SK-N-SH (cell line): ENCODE measurements around the gene LARP1. TPM values are rescaled to one million over a fixed set of nuclear protein-coding genes. Genes with fewer than 3 reads are reported as not detected.

Experiments
- CTCF ChIA-PET: fragments of 300-600, 350-600 bp; formaldehyde crosslinking; extraction: SDS; loops from one replicate; lab custom pipeline; 2021; lab: Yijun Ruan, JAX
- POLR2A ChIA-PET: fragments of 350-600 bp; sonication (Branson Sonifier 250); formaldehyde crosslinking; extraction: SDS; loops from one replicate; lab custom pipeline; 2020; ENCODE audit warnings: antibody characterized with exemption, inconsistent platforms; lab: Yijun Ruan, JAX
- DNase-seq: peaks from one replicate; pipeline ENCODE4 v3.0.0; 2012
- H2AFZ ChIP-seq: fragments of 200-600 bp; sonication (generic); 2 replicates; pipeline ENCODE4 v1.8.1; 2016; ENCODE audit warnings: antibody characterized with exemption, mild to moderate bottlenecking, low read depth
- H3F3A ChIP-seq: fragments of 200-600 bp; sonication (generic); replicated peaks from 2 replicates; pipeline ENCODE3; 2016; ENCODE audit warnings: antibody characterized with exemption, mild to moderate bottlenecking; ENCODE audit not compliant: insufficient read depth
- H3K27ac ChIP-seq, 2 experiments: fragments of 200-500 bp in 1 of 2; fragments of 200-600 bp in 1 of 2; sonication (Bioruptor generic) in 1 of 2; sonication (generic), shearing (Covaris generic) in 1 of 2; 2 replicates each; pipeline versions ENCODE4 v1.5.1 to v1.6.1; 2014 to 2016; ENCODE audit warnings: low read depth in 2 of 2, inconsistent platforms in 1 of 2, low read length in 1 of 2, mild to moderate bottlenecking in 1 of 2, mixed read lengths in 1 of 2
- H3K27me3 ChIP-seq: fragments of 200-600 bp; sonication (generic), shearing (Covaris generic); 2 replicates; pipeline ENCODE4 v1.6.1; 2016; ENCODE audit warnings: mixed run types; ENCODE audit not compliant: insufficient read depth
- H3K36me3 ChIP-seq, 2 experiments: fragments of 200-500 bp in 1 of 2; fragments of 200-600 bp in 1 of 2; sonication (Bioruptor generic) in 1 of 2; sonication (generic) in 1 of 2; replicated peaks in 1 of 2; 2 replicates each; pipeline versions ENCODE3 to v1.5.1; 2014 to 2016; ENCODE audit warnings: low read length in 1 of 2, mild to moderate bottlenecking in 1 of 2; ENCODE audit not compliant: insufficient read depth in 2 of 2, control insufficient read depth in 1 of 2
- H3K4me1 ChIP-seq, 2 experiments: fragments of 200-500 bp in 1 of 2; fragments of 200-600 bp in 1 of 2; sonication (Bioruptor generic) in 1 of 2; sonication (generic), shearing (Covaris generic) in 1 of 2; 2 replicates each; pipeline versions ENCODE4 v1.5.1 to v1.6.1; 2014 to 2016; ENCODE audit warnings: low read depth in 1 of 2, low read length in 1 of 2, mixed run types in 1 of 2; ENCODE audit not compliant: insufficient read depth in 2 of 2, control insufficient read depth in 1 of 2
- H3K4me2 ChIP-seq: fragments of 200-600 bp; sonication (generic), shearing (Covaris generic); 2 replicates; pipeline ENCODE4 v1.6.1; 2017; ENCODE audit warnings: mixed run types
- H3K4me3 ChIP-seq, 2 experiments: fragments of 200-500 bp in 1 of 2; fragments of 200-600 bp in 1 of 2; sonication (Bioruptor generic) in 1 of 2; sonication (generic), shearing (Covaris generic) in 1 of 2; 2 replicates each; pipeline versions ENCODE4 v1.5.1 to v1.8.1; 2014 to 2016; ENCODE audit warnings: low read depth in 2 of 2, inconsistent platforms in 1 of 2, low read length in 1 of 2, mild to moderate bottlenecking in 1 of 2, mixed read lengths in 1 of 2, moderate library complexity in 1 of 2
- H3K79me2 ChIP-seq: fragments of 200-600 bp; sonication (generic); 2 replicates; pipeline ENCODE4 v1.8.1; 2017; ENCODE audit warnings: mild to moderate bottlenecking; ENCODE audit not compliant: insufficient read depth
- H3K9ac ChIP-seq: fragments of 200-600 bp; sonication (generic); 2 replicates; pipeline ENCODE4 v1.6.1; 2017; ENCODE audit warnings: mixed run types
- H3K9me2 ChIP-seq: fragments of 200-600 bp; sonication (generic); 2 replicates; pipeline ENCODE4 v1.6.1; 2017; ENCODE audit warnings: mixed run types
- H3K9me3 ChIP-seq: fragments of 200-600 bp; sonication (generic); 2 replicates; pipeline ENCODE4 v1.6.1; 2017; ENCODE audit warnings: mixed run types, mild to moderate bottlenecking, moderate library complexity
- H4K20me1 ChIP-seq: fragments of 200-600 bp; sonication (generic); 2 replicates; pipeline ENCODE4 v1.6.1; 2017; ENCODE audit warnings: mild to moderate bottlenecking, mixed run types; ENCODE audit not compliant: insufficient read depth
- CTCF ChIP-seq: fragments of 200-600 bp; sonication (generic); IDR thresholded peaks from 2 replicates; pipeline ENCODE4 v1.6.1; 2017; ENCODE audit warnings: antibody characterized with exemption, mild to moderate bottlenecking, moderate library complexity
- ELF1 ChIP-seq: IDR thresholded peaks from 2 replicates; pipeline ENCODE4 v1.4.0; 2012
- EP300 ChIP-seq, 2 experiments: IDR thresholded peaks; 2 replicates each; pipeline versions ENCODE4 v1.4.0 to v1.6.1; 2012; ENCODE audit warnings: borderline replicate concordance in 1 of 2, low read depth in 1 of 2, low read length in 1 of 2
- EZH2phosphoT487 ChIP-seq: fragments of 200-600 bp; sonication (generic); IDR thresholded peaks from 2 replicates; pipeline ENCODE4 v1.6.1; 2017; ENCODE audit warnings: low read depth, mixed run types, mild to moderate bottlenecking, antibody characterized with exemption, moderate library complexity, borderline replicate concordance
- FOXJ3 ChIP-seq: sonication (generic); formaldehyde crosslinking; IDR thresholded peaks from 2 replicates; pipeline ENCODE4 v1.5.1; 2020; ENCODE audit warnings: mild to moderate bottlenecking, missing genetic modification reagents
- GABPA ChIP-seq: IDR thresholded peaks from 2 replicates; pipeline ENCODE4 v1.4.0; 2012; ENCODE audit warnings: low read depth, mild to moderate bottlenecking
- IRF3 ChIP-seq: fragments of 150-350 bp; IDR thresholded peaks from 2 replicates; pipeline ENCODE4 v1.6.1; 2016; ENCODE audit warnings: mild to moderate bottlenecking, low read depth, low read length
- MEF2A ChIP-seq: IDR thresholded peaks from 2 replicates; pipeline ENCODE4 v1.4.0; 2012; ENCODE audit warnings: low read depth, borderline replicate concordance
- RCOR1 ChIP-seq: fragments of 150-350 bp; IDR thresholded peaks from 2 replicates; pipeline ENCODE4 v1.6.1; 2017; ENCODE audit warnings: antibody characterized with exemption, low read length
- RFX5 ChIP-seq: IDR thresholded peaks from 2 replicates; pipeline ENCODE4 v1.6.1; 2012; ENCODE audit warnings: mild to moderate bottlenecking, improper control_type of control experiment, low read length
- TEAD4 ChIP-seq: IDR thresholded peaks from 2 replicates; pipeline ENCODE4 v1.4.0; 2012; ENCODE audit warnings: mild to moderate bottlenecking, borderline replicate concordance; ENCODE audit not compliant: insufficient read depth
- WGBS: methylation state at CpG from one replicate; pipeline ENCODE4 v1.1.6; 2017; ENCODE audit warnings: low lambda C conversion rate; 5-methylcytosine and 5-hydroxymethylcytosine counted together
- polyA plus RNA-seq, 3 experiments: library from polyadenylated mRNA; depleted of rRNA; stranded (reverse); fragments of >200 nt; gene quantifications; 2 replicates each; pipeline ENCODE4 v1.2.3, GENCODE V29; 2012
- TF ChIP-seq, protein P1 (sequence below): IDR thresholded peaks from 2 replicates; pipeline ENCODE4 v1.4.0; 2012; ENCODE audit warnings: low read depth, borderline replicate concordance

Gene LARP1
- polyA plus RNA-seq, 1 of the 3 experiments (the other 2 are of a cell fraction) = 57.4 TPM

DNA sequence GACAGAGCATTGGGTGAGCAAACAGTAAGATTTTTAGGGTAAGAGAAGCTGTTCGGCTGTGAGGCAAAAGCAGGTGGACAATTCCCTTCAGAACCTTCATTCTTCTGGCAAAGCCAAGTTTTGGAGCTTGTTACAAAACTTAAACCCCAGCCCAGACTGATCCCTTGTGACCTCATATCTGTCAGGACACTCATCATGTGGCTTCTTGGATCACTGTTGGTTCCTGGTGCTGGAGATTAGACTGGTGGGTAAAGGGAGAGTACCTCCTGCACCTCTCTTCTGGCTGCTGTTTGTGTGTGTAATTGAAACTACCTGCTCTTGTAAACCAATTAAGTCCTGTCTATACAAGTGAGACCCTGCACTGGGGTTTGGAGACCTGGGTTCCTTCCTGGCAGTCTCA lies 21.0 kb downstream of the LARP1 start:
- Histone ChIP-seq H3K27me3 (no peaks in the 10 kb centered on the region), H2AFZ (no peak overlapping the region), H3K4me3 (no peak overlapping the region), H3K9me3 (no peaks in the 10 kb centered on the region), H4K20me1 (peaks cover 100% of the 10 kb centered on the region), H3K36me3 (no peaks in the 10 kb centered on the region), H3K4me1 (peaks cover 13 to 21% of the 10 kb centered on the region in 2 experiments), H3F3A (peaks cover 13% of the 10 kb centered on the region), H3K4me2 (no peak overlapping the region), H3K79me2 (peaks cover 100% of the 10 kb centered on the region), H3K27ac (no peak overlapping the region), H3K9ac (no peak overlapping the region), H3K9me2 (no peaks in the 10 kb centered on the region)
- TF ChIP-seq MEF2A (no peak), TEAD4 (no peak), RCOR1 (no peak), ELF1 (no peak), IRF3 (no peak)
- TF ChIP-seq, protein P1, sequence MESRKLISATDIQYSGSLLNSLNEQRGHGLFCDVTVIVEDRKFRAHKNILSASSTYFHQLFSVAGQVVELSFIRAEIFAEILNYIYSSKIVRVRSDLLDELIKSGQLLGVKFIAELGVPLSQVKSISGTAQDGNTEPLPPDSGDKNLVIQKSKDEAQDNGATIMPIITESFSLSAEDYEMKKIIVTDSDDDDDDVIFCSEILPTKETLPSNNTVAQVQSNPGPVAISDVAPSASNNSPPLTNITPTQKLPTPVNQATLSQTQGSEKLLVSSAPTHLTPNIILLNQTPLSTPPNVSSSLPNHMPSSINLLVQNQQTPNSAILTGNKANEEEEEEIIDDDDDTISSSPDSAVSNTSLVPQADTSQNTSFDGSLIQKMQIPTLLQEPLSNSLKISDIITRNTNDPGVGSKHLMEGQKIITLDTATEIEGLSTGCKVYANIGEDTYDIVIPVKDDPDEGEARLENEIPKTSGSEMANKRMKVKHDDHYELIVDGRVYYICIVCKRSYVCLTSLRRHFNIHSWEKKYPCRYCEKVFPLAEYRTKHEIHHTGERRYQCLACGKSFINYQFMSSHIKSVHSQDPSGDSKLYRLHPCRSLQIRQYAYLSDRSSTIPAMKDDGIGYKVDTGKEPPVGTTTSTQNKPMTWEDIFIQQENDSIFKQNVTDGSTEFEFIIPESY = no peak
- ChIA-PET CTCF (interaction anchor here (2.2 kb wide), 1 partner anchor 126 kb away, joined by 8 read pairs; no protein-coding TSS in a partner anchor), POLR2A (no interaction called here)
- DNase-seq = no peak
- WGBS = 80% methylated on average over 1 of the region's 1 CpG

GRCh38 chr5:154778534-154778933 lies 23.4 kb downstream of the LARP1 start:
- POLR2A ChIA-PET = no interaction called here
- Histone ChIP-seq H3K9ac (no peak overlapping the region), H3K4me1 (peaks cover 15 to 20% of the 10 kb centered on the region in 2 experiments; a peak in 3 of 4 replicates), H4K20me1 (peaks cover 100% of the 10 kb centered on the region), H3K9me2 (no peaks in the 10 kb centered on the region), H3K4me2 (no peak overlapping the region), H3F3A (peaks cover 11% of the 10 kb centered on the region), H3K9me3 (no peaks in the 10 kb centered on the region), H3K27ac (peak overlapping the region in 1 of 2 experiments; percentile 45; a peak in 2 of 4 replicates), H2AFZ (no peak overlapping the region), H3K4me3 (no peak overlapping the region), H3K27me3 (no peaks in the 10 kb centered on the region), H3K36me3 (no peaks in the 10 kb centered on the region), H3K79me2 (peaks cover 100% of the 10 kb centered on the region)
- CTCF ChIA-PET = no interaction called here
- TF ChIP-seq RFX5 = no peak
- no peak for TF ChIP-seq GABPA
- TF ChIP-seq CTCF = no peak
- no peak for TF ChIP-seq EZH2phosphoT487
- no peak for TF ChIP-seq EP300 (IDR thresholded peaks at IDR 0.05; ENCODE audit: borderline replicate concordance in 1 of 2, low read depth in 1 of 2, low read length in 1 of 2)
- no peak for TF ChIP-seq FOXJ3
- DNase-seq = no peak
- 100% methylated on average over 2 of the region's 2 CpGs for WGBS
